GM20431 (cell line): ENCODE measurements around the gene ZBTB44.

ENCODE experiments used
- in situ Hi-C: fragments of 300-500 bp; cut with MseI, MboI; formaldehyde crosslinking; loops from one replicate; pipeline ENCODE4 v1.15.0; 2020; ENCODE audit warnings: low sequenced_read_pairs; ENCODE audit not compliant: unreplicated experiment

ZBTB44 gene

GRCh38 chr11:130183878-130184610 is 130.7 kb downstream of the ZBTB44 start:
- in situ Hi-C loops: no loop called here

GRCh38 chr11:130181295-130182272 is 133.1 kb downstream of the ZBTB44 start:
- in situ Hi-C loops: no loop called here

- in situ Hi-C loops: no loop called here
Observed at GRCh38 chr11:130180896-130181294, 133.8 kb downstream of the ZBTB44 start.

GRCh38 chr11:130180491-130180890 is 134.2 kb downstream of the ZBTB44 start:
- in situ Hi-C loops: no loop called here

GRCh38 chr11:130179396-130180306 is 135.1 kb downstream of the ZBTB44 start:
- in situ Hi-C loops: no loop called here

GRCh38 chr11:130178441-130179339 is 136.0 kb downstream of the ZBTB44 start:
- in situ Hi-C loops: no loop called here

- in situ Hi-C loops: no loop called here
Observed at GRCh38 chr11:130177782-130178181, 136.9 kb downstream of the ZBTB44 start.
